ENCODE measurements around the gene ICAM5.

GRCh38 chr19:10286803-10287737, 2.7 kb upstream of the ICAM5 start, which contains the start of gene ICAM4:
- TF ChIP-seq, protein P1, sequence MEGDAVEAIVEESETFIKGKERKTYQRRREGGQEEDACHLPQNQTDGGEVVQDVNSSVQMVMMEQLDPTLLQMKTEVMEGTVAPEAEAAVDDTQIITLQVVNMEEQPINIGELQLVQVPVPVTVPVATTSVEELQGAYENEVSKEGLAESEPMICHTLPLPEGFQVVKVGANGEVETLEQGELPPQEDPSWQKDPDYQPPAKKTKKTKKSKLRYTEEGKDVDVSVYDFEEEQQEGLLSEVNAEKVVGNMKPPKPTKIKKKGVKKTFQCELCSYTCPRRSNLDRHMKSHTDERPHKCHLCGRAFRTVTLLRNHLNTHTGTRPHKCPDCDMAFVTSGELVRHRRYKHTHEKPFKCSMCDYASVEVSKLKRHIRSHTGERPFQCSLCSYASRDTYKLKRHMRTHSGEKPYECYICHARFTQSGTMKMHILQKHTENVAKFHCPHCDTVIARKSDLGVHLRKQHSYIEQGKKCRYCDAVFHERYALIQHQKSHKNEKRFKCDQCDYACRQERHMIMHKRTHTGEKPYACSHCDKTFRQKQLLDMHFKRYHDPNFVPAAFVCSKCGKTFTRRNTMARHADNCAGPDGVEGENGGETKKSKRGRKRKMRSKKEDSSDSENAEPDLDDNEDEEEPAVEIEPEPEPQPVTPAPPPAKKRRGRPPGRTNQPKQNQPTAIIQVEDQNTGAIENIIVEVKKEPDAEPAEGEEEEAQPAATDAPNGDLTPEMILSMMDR (IDR thresholded peaks at IDR 0.05; ENCODE audit: low read length): no peak
- TF ChIP-seq EZH2phosphoT487 (IDR thresholded peaks at IDR 0.05; ENCODE audit: low read length): no peak
- no peak for TF ChIP-seq EZH2 (optimal IDR thresholded peaks at IDR 0.05; ENCODE audit: low read depth, low read length)

All from MM.1S (cell line).